Measurements from ENCODE around the gene UTP25. TPM values are rescaled to one million over a fixed set of nuclear protein-coding genes. Genes with fewer than 3 reads are reported as not detected.
"Not testable (repeated sequence)": the region's sequence is repeated elsewhere in the genome, so short reads cannot be mapped to it uniquely, and the experiment has no call there.

Gene UTP25
- total RNA-seq, 1 donor from 2014 or later, result 7.4 TPM

DNA sequence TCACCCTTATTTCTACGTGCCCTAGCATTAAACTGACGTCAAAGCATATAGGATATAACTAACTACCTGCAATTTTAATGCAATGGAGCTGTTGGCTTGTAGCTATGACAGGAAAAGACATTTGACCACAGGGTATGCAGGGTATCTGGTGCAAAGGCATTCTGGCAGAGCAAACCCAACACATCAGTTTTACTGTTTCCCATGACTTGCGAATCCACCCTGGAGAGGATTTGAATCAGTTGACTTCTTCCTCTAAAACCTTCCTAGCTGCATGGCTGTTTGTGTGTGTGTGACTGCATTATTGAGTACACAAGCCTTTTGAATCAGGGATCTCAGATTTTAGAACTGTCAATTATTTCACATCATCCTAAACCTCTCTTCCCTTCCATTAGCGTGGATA is 68.6 kb downstream of the UTP25 start:
- TF ChIP-seq CTCF (IDR thresholded peaks at IDR 0.05; ENCODE audit: insufficient read depth, low read depth, low read length) (no peak), EZH2 (IDR thresholded peaks at IDR 0.05; ENCODE audit: insufficient read depth, low read length) (no peak)

DNA sequence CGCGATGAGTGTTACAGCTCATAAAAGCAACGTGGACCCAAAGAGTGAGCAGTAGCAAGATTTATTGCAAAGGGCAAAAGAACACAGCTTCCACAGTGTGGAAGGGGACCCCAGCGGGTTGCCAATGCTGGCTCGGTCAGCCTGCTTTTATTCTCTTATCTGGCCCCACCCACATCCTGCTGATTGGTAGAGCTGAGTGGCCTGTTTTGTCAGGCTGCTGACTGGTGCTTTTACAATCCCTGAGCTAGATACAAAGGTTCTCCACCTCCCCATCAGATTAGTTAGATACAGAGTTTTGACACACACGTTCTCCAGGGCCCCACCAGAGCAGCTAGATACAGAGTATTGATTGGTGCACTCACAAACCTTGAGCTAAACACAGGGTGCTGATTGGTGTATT is 70.5 kb downstream of the UTP25 start:
- not testable (repeated sequence) for H3K27ac ChIP-seq (ENCODE audit: low read depth, low read length); H4K20me1 ChIP-seq (ENCODE audit: insufficient read depth, low read length); FAIRE-seq; H3K4me2 ChIP-seq (ENCODE audit: low read length); H2AFZ ChIP-seq (ENCODE audit: low read depth, low read length); H3K9me3 ChIP-seq (ENCODE audit: insufficient read depth, low read depth, low read length); H3K9ac ChIP-seq (ENCODE audit: low read length); H3K27me3 ChIP-seq (ENCODE audit: insufficient read depth, low read length); H3K4me3 Mint-ChIP-seq (ENCODE audit: unreplicated experiment); H3K9me3 Mint-ChIP-seq (ENCODE audit: unreplicated experiment); H3K79me2 ChIP-seq (ENCODE audit: insufficient read depth, low read length); DNase-seq (ENCODE audit: low read depth); H3K4me3 ChIP-seq (ENCODE audit: insufficient read depth, low read depth, low read length); H3K36me3 Mint-ChIP-seq (ENCODE audit: low read depth, unreplicated experiment); H3K27me3 Mint-ChIP-seq (ENCODE audit: low read depth, unreplicated experiment); H3K36me3 ChIP-seq (ENCODE audit: insufficient read depth, low read length); H3K27ac Mint-ChIP-seq (ENCODE audit: unreplicated experiment)
- H3K4me1 Mint-ChIP-seq (ENCODE audit: low read depth, unreplicated experiment), result peaks cover 25% of the 10 kb centered on the region
- H3K4me1 ChIP-seq (ENCODE audit: insufficient read depth, low read length), result peaks cover 42% of the 10 kb centered on the region

More for the DNA sequence above, 68.6 kb downstream of the UTP25 start:
- no peaks in the 10 kb centered on the region for H3K9me3 ChIP-seq (ENCODE audit: insufficient read depth, low read depth, low read length)
- Mint-ChIP-seq H3K9me3 (ENCODE audit: unreplicated experiment) (no peaks in the 10 kb centered on the region), H3K4me1 (ENCODE audit: low read depth, unreplicated experiment) (peaks cover 22% of the 10 kb centered on the region), H3K36me3 (ENCODE audit: low read depth, unreplicated experiment) (no peaks in the 10 kb centered on the region), H3K27me3 (ENCODE audit: low read depth, unreplicated experiment) (no peaks in the 10 kb centered on the region), H3K27ac (ENCODE audit: unreplicated experiment) (no peak overlapping the region), H3K4me3 (ENCODE audit: unreplicated experiment) (no peak overlapping the region)
- no peaks in the 10 kb centered on the region for H3K79me2 ChIP-seq (ENCODE audit: insufficient read depth, low read length)
- peak; percentile 65 for FAIRE-seq
- H3K4me3 ChIP-seq (ENCODE audit: insufficient read depth, low read depth, low read length), result peak overlapping the region; percentile 0
- peak overlapping the region; percentile 97 for H3K27ac ChIP-seq (ENCODE audit: low read depth, low read length)
- no peaks in the 10 kb centered on the region for H3K27me3 ChIP-seq (ENCODE audit: insufficient read depth, low read length)
- peak; percentile 73 for DNase-seq (ENCODE audit: low read depth)
- H3K4me2 ChIP-seq (ENCODE audit: low read length), result peak overlapping the region; percentile 76
- H3K9ac ChIP-seq (ENCODE audit: low read length), result peak overlapping the region; percentile 75
- H3K36me3 ChIP-seq (ENCODE audit: insufficient read depth, low read length), result no peaks in the 10 kb centered on the region
- H3K4me1 ChIP-seq (ENCODE audit: insufficient read depth, low read length), result peaks cover 44% of the 10 kb centered on the region
- no peak overlapping the region for H2AFZ ChIP-seq (ENCODE audit: low read depth, low read length)
- H4K20me1 ChIP-seq (ENCODE audit: insufficient read depth, low read length), result no peaks in the 10 kb centered on the region

- H3K9me3 Mint-ChIP-seq (ENCODE audit: unreplicated experiment); H3K9me3 ChIP-seq (ENCODE audit: insufficient read depth, low read depth, low read length); H3K9ac ChIP-seq (ENCODE audit: low read length); H3K27ac Mint-ChIP-seq (ENCODE audit: unreplicated experiment); H3K4me3 ChIP-seq (ENCODE audit: insufficient read depth, low read depth, low read length); DNase-seq (ENCODE audit: low read depth); H3K4me2 ChIP-seq (ENCODE audit: low read length); H4K20me1 ChIP-seq (ENCODE audit: insufficient read depth, low read length); H3K4me3 Mint-ChIP-seq (ENCODE audit: unreplicated experiment); H2AFZ ChIP-seq (ENCODE audit: low read depth, low read length); H3K79me2 ChIP-seq (ENCODE audit: insufficient read depth, low read length); H3K27me3 ChIP-seq (ENCODE audit: insufficient read depth, low read length); FAIRE-seq; H3K36me3 ChIP-seq (ENCODE audit: insufficient read depth, low read length); H3K36me3 Mint-ChIP-seq (ENCODE audit: low read depth, unreplicated experiment); H3K27me3 Mint-ChIP-seq (ENCODE audit: low read depth, unreplicated experiment); H3K27ac ChIP-seq (ENCODE audit: low read depth, low read length): not testable (repeated sequence)
- H3K4me1 Mint-ChIP-seq (ENCODE audit: low read depth, unreplicated experiment), result peaks cover 25% of the 10 kb centered on the region
- H3K4me1 ChIP-seq (ENCODE audit: insufficient read depth, low read length), result peaks cover 42% of the 10 kb centered on the region
Observed at GRCh38 chr1:209898851-209899250, 71.1 kb downstream of the UTP25 start.

GRCh38 chr1:209899948-209900347 is 72.2 kb downstream of the UTP25 start:
- H3K27ac Mint-ChIP-seq (ENCODE audit: unreplicated experiment), result peak overlapping the region; percentile 30
- Histone ChIP-seq H3K79me2 (ENCODE audit: insufficient read depth, low read length) (no peaks in the 10 kb centered on the region), H3K4me2 (ENCODE audit: low read length) (peak overlapping the region; percentile 45), H2AFZ (ENCODE audit: low read depth, low read length) (no peak overlapping the region), H3K4me3 (ENCODE audit: insufficient read depth, low read depth, low read length) (no peak overlapping the region), H3K27me3 (ENCODE audit: insufficient read depth, low read length) (no peaks in the 10 kb centered on the region), H4K20me1 (ENCODE audit: insufficient read depth, low read length) (no peaks in the 10 kb centered on the region), H3K4me1 (ENCODE audit: insufficient read depth, low read length) (peaks cover 36% of the 10 kb centered on the region), H3K27ac (ENCODE audit: low read depth, low read length) (peak overlapping the region; percentile 83), H3K9ac (ENCODE audit: low read length) (peak overlapping the region; percentile 58), H3K36me3 (ENCODE audit: insufficient read depth, low read length) (no peaks in the 10 kb centered on the region), H3K9me3 (ENCODE audit: insufficient read depth, low read depth, low read length) (no peaks in the 10 kb centered on the region)
- DNase-seq (ENCODE audit: low read depth) (no peak), FAIRE-seq (no peak)
- no peaks in the 10 kb centered on the region for H3K9me3 Mint-ChIP-seq (ENCODE audit: unreplicated experiment)
- no peak for TF ChIP-seq EZH2 (IDR thresholded peaks at IDR 0.05; ENCODE audit: insufficient read depth, low read length)
- TF ChIP-seq CTCF (IDR thresholded peaks at IDR 0.05; ENCODE audit: insufficient read depth, low read depth, low read length), result peak; percentile 38
- peaks cover 25% of the 10 kb centered on the region for H3K4me1 Mint-ChIP-seq (ENCODE audit: low read depth, unreplicated experiment)
- no peaks in the 10 kb centered on the region for H3K36me3 Mint-ChIP-seq (ENCODE audit: low read depth, unreplicated experiment)
- H3K27me3 Mint-ChIP-seq (ENCODE audit: low read depth, unreplicated experiment), result no peaks in the 10 kb centered on the region
- no peak overlapping the region for H3K4me3 Mint-ChIP-seq (ENCODE audit: unreplicated experiment)

Data from astrocyte (in vitro differentiated cells and primary cell).